ENCODE measurements around the gene GPC4.

- TF ChIP-seq CTCF (IDR thresholded peaks at IDR 0.05; ENCODE audit: low read length) (no peak), EZH2 (IDR thresholded peaks at IDR 0.05; ENCODE audit: borderline replicate concordance, low read length) (no peak)
Measured at GRCh38 chrX:133273180-133273579, 142.1 kb downstream of the GPC4 start.

Measured in OCI-LY1 (cell line).